ENCODE data around the gene OR4K1.
"Not testable (repeated sequence)": the region's sequence is repeated elsewhere in the genome, so short reads cannot be mapped to it uniquely, and the experiment has no call there.

The OR4K1 gene, protein sequence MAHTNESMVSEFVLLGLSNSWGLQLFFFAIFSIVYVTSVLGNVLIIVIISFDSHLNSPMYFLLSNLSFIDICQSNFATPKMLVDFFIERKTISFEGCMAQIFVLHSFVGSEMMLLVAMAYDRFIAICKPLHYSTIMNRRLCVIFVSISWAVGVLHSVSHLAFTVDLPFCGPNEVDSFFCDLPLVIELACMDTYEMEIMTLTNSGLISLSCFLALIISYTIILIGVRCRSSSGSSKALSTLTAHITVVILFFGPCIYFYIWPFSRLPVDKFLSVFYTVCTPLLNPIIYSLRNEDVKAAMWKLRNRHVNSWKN

GRCh38 chr14:19930617-19931016 is at the start of gene OR4K1:
Gene OR4K1 (plus strand): TSS chr14:19930917. CDS start chr14:19935667, 4,750 bp downstream.
- DNase-seq: no peak

GRCh38 chr14:19895282-19895681 is 35.4 kb upstream of the OR4K1 start:
- DNase-seq: no peak

DNA sequence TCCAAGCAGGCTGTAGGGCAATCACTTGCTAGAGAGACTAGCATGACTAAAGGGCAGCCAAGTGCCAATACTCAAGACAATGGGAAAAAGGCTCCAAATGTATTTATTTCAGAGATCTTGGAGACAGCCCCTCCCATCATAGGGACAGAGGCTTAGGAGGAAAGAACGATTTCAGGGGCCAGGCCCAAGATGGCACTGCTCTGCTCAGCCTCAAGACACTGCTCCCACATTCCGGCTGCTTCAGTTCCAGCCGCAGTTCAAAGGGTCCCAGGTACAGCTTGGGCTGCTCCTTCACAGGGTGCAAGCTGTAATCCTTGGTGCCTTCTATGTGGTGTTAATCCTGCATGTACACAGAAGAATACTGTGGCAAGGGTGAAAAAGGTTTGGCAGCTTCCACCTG is 29.7 kb upstream of the OR4K1 start:
- no peak for DNase-seq

- no peak for DNase-seq
Observed at GRCh38 chr14:19902409-19902808, 28.3 kb upstream of the OR4K1 start.

DNA sequence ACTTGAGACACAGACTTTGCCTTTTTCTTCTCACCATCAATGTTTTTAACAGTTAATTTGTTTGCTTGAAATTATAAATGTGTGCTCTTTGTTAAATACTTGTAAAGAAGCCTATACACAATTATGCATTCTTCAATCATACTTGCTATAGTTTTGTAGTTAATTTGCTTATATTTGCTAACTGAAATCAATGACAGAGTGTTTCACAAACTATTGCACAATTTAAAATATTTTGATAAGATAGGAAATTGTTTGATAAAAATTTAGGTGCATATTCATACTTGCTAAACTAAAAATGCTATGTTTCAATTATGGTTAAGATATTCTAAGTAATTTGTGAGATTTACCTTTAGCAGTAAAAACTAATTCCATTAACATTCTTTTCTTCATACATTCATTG is 24.1 kb upstream of the OR4K1 start:
- DNase-seq: no peak

DNA sequence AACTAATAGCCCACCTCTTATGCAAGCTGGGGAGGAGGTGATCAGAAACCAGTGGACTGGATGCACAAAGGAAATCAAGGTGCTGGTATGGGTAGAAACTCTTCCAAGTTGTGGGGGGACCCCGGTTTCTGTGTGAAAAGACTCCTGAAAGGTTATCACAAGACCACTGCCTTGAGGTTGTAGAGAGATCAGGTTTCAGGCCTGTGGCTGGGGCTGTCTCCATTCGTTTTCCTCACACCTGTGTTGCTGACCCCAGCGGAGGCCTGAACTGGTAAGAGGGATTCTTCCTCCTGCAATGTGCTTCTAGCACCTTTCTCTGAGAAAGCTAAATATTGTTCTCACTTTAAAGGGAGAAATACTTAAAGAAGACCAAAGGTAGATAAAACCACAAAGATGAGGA is 19.6 kb upstream of the OR4K1 start:
- DNase-seq: no peak

DNA sequence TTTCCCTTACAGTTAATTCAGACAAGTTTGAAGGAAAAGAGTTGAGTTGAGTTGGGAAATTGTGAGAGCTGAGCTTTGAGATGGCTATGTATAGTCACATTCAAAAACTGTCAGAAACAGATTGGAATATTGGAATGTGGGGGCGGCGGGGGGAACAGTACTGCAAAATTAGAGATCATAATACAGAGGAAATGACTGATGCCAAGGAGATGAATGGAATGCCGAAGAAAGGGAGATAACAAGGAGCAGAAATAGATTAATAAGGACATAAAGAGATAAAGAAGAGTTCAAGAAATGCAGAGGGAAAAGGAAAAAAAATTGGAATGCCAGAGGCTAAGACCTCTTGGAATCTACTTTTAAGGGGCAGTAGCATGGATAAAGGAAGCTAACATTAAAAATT is 13.5 kb upstream of the OR4K1 start:
- DNase-seq: no peak

DNA sequence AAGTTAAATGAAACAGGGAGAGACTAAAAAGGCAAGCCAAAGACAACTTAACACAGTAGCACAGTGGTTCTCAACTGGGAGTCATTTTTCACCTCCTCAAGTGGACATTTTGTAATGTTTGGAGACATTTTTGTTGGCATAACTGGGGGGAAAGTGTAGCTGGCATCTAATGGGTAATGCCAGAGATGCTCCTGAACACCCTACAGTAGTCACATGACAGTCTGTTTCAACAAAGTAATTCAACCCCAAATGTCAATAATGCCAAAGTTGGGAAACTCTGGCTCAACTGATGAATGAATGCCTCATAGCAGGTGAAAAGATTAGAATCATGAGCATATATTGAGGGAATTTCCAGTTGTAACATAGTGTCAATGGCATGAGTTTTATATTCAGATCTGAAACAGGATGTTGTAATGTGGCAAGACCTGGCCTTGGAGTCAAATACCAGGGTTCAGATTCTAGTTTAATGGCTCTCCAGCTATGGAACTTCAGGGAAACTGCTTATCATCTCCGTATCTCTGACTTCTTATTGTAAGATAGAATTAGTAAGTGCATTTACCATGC is 12.7 kb upstream of the OR4K1 start:
- no peak for DNase-seq

DNA sequence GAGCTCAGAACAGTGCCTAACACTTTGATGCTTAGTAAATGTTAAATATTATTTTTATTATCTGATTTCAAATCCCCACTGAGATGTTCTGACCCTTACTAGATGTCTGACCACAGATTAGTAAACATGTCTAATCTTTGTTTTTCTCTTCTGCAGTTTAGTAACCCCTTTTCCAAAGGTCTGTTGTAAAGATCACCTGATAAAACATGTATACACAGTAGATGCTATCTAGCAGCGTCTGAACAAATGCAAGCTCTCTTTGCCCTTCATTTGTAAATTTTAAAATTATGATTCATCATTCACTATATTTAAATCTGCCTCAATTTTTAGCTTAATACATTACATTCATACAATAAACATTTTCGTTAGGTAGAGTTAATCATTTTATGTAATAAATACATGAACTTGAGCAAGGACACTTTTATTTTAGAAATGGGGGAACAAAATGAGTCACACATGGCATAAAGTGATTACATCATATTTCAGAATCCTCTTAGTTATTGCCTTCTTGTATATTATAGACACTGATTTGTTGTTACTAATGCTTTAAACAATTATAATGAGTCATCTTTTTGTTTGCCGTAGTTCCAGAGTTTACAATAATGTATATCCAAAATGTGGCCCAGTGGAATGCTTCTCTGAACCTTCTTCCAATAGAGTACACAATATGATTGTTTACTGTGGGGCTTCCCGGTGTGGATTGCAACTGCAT is 12.0 kb upstream of the OR4K1 start:
- DNase-seq: no peak

GRCh38 chr14:19920021-19920657 is 10.6 kb upstream of the OR4K1 start, which contains the start of gene OR4K5:
Gene OR4K5 (plus strand): TSS chr14:19920607. CDS start chr14:19920607, 0 bp downstream.
- no peak for DNase-seq

- DNase-seq: no peak
Observed at GRCh38 chr14:19941668-19942067, 11.0 kb downstream of the OR4K1 start.

DNA sequence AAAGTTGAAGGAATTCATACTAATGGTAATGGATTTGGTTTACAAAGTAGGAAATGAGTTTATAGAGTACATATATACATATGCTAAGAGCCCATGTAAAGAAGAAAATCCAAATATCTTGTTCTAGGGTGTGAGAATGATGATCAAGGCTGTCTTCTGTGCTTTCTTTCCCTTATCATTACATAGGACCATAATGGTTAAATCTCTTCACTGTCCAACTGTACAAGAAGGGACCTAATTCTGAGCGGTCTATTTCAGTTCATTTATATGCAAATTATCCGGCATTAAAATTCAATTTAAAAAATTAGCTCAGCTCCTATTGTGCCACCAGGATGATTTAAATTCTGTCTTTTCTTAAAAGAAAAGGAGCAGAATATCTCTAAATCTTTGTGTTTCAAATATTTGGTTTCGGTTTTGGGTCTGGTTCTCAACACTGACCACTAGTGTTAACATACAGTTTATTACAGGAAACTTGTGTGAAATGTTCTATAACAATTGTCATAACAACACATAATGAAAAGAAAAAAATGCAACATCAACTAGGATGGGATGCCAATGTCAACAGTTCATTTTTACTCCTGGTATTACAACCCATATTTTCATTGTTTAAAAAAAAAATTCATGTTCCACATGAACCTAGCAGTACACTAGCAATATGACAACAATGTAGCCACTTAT is 16.8 kb downstream of the OR4K1 start:
- no peak for DNase-seq

DNA sequence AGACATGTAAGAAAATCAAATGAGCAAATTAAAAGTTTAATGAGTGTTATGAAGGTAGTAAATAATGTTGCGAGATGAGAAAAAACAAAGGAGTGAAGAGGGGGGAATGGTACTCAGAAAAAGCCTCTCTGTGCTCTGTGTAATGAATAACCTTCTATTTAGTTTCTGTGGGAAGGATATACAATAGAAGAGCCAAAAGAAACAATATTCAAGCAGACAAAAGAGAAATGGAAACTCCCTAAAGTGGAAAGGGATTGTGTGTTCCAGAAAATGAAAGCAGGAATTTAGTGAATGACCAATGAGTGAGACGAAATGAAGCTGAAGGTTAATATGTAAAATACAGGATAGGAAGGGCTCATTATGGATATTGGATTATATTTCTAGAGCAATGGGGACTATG is 18.5 kb downstream of the OR4K1 start:
- DNase-seq: no peak

DNA sequence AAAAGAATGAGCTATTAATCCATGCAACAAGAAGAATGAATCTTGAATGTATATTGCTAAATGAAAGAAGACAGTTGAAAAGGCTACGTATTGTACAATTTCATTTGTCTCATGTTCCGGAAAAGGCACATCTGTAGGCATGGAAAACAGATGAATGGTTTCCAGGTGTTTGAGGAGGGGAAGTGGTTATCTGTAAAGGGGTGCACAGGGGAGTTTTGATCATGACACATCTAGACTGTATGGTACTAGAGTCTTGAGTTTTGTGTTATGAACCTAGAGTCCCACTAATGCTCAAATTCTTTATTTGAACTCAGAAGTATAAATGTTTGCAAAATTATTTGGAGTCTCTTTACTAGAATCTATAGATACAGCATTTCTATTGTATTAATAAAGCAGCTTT is 39.0 kb downstream of the OR4K1 start:
- DNase-seq: not testable (repeated sequence)

DNA sequence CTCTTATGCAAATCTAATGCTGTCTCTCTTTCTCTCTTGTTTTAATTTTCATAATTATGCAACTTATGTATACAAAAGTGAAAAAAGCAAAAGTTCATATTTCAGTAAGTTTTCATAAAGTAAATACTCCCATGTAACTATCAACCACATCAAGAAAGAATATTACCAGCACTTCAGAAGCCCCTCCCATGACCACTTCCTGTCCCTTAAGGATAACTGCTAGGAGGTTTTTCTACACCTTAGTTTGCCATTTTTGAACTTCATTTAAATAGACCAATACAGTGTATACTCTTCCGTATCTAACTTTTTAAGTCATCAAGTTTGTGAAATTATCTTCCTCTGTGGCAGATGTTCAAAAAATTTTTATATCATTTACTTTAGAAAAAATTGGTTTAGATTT is 44.1 kb downstream of the OR4K1 start:
- DNase-seq: no peak

DNA sequence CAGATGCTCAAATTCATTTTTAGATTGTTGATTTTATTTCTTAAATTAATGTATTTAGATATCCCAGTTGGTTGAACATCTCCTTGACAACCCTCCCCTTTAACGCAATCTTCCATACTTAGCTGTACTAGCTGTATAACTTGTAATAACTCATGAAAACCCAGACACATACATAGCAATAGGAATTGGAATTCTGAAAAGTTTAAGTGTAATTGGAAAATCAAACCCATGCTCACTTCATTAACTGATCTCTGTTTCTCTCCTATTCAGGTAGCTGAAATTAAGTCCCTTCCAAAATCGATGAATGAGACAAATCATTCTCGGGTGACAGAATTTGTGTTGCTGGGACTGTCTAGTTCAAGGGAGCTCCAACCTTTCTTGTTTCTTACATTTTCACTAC is 44.6 kb downstream of the OR4K1 start, which contains the start of gene OR4K15:
Gene OR4K15 (plus strand): TSS at position 301 of the 400 bp plus-strand sequence. CDS start 0 bp downstream, at position 301.
- DNase-seq: no peak

All from activated effector memory CD4-positive, alpha-beta T cell treated with anti-CD3 and anti-CD28 coated beads, Interleukin-2, amount 50 U/mL, for 16 hours (primary cell).